Progenitor cell of endocrine pancreas (in vitro differentiated cells): ENCODE data around the gene SPINT3. TPM values are rescaled to one million over a fixed set of nuclear protein-coding genes. Genes with fewer than 3 reads are reported as not detected.

Source experiments
- DNase-seq: peaks from one replicate; pipeline ENCODE4 v3.0.0; 2021; ENCODE audit warnings: low spot score; ENCODE audit not compliant: unreplicated experiment
- H3K27ac Mint-ChIP-seq: 2 replicates; pipeline ENCODE4 v1.8.0; 2021; ENCODE audit warnings: mild to moderate bottlenecking, moderate library complexity, mixed read lengths
- H3K27me3 Mint-ChIP-seq: 2 replicates; pipeline ENCODE4 v1.8.0; 2021; ENCODE audit warnings: mixed read lengths
- H3K36me3 Mint-ChIP-seq: 2 replicates; pipeline ENCODE4 v1.8.0; 2022; ENCODE audit warnings: mixed read lengths; ENCODE audit not compliant: insufficient read depth
- H3K4me1 Mint-ChIP-seq: 2 replicates; pipeline ENCODE4 v1.8.0; 2021; ENCODE audit warnings: low read depth, mixed read lengths
- H3K4me3 Mint-ChIP-seq: 2 replicates; pipeline ENCODE4 v1.8.0; 2021; ENCODE audit warnings: low read depth, mild to moderate bottlenecking, moderate library complexity, mixed read lengths
- H3K9me3 Mint-ChIP-seq: 2 replicates; pipeline ENCODE4 v1.8.0; 2021; ENCODE audit warnings: low read depth, mixed read lengths
- CTCF ChIP-seq: fragments of 200-600 bp; sonication (generic); IDR thresholded peaks from one replicate; pipeline ENCODE4 v1.5.0; 2021; ENCODE audit warnings: antibody characterized with exemption, mild to moderate bottlenecking; ENCODE audit not compliant: unreplicated experiment
- total RNA-seq: library from RNA; stranded (reverse); gene quantifications from 2 replicates; pipeline ENCODE4 v1.2.1, GENCODE V29; 2021

SPINT3 gene
- total RNA-seq, 1 donor from 2014 or later, result not detected

GRCh38 chr20:45509091-45509490 is 6.3 kb downstream of the SPINT3 start:
- Mint-ChIP-seq H3K27ac (no peak overlapping the region), H3K4me1 (no peaks in the 10 kb centered on the region), H3K27me3 (peaks cover 60% of the 10 kb centered on the region), H3K9me3 (no peaks in the 10 kb centered on the region), H3K36me3 (no peaks in the 10 kb centered on the region), H3K4me3 (no peak overlapping the region)
- DNase-seq, result no peak
- TF ChIP-seq CTCF, result no peak

- TF ChIP-seq CTCF, result no peak
Observed at GRCh38 chr20:45508068-45508886, 7.1 kb downstream of the SPINT3 start.

GRCh38 chr20:45507011-45507820 is 8.2 kb downstream of the SPINT3 start:
- no peaks in the 10 kb centered on the region for H3K9me3 Mint-ChIP-seq
- DNase-seq, result no peak
- TF ChIP-seq CTCF, result no peak
- H3K4me3 Mint-ChIP-seq, result no peak overlapping the region
- H3K36me3 Mint-ChIP-seq, result no peaks in the 10 kb centered on the region
- H3K4me1 Mint-ChIP-seq, result no peaks in the 10 kb centered on the region
- H3K27ac Mint-ChIP-seq, result no peak overlapping the region
- H3K27me3 Mint-ChIP-seq, result peaks cover 48% of the 10 kb centered on the region

More at GRCh38 chr20:45508068-45508886, 7.1 kb downstream of the SPINT3 start:
- H3K36me3 Mint-ChIP-seq, result no peaks in the 10 kb centered on the region
- H3K9me3 Mint-ChIP-seq, result no peaks in the 10 kb centered on the region
- H3K4me1 Mint-ChIP-seq, result no peaks in the 10 kb centered on the region
- H3K4me3 Mint-ChIP-seq, result no peak overlapping the region
- DNase-seq, result no peak
- H3K27ac Mint-ChIP-seq, result no peak overlapping the region
- H3K27me3 Mint-ChIP-seq, result peaks cover 56% of the 10 kb centered on the region

GRCh38 chr20:45506398-45506797 is 9.0 kb downstream of the SPINT3 start:
- TF ChIP-seq CTCF, result no peak
- no peak overlapping the region for H3K27ac Mint-ChIP-seq
- H3K4me3 Mint-ChIP-seq, result no peak overlapping the region
- H3K9me3 Mint-ChIP-seq, result no peaks in the 10 kb centered on the region
- H3K27me3 Mint-ChIP-seq, result peaks cover 44% of the 10 kb centered on the region
- H3K4me1 Mint-ChIP-seq, result no peaks in the 10 kb centered on the region
- H3K36me3 Mint-ChIP-seq, result no peaks in the 10 kb centered on the region
- no peak for DNase-seq

- Mint-ChIP-seq H3K4me1 (no peaks in the 10 kb centered on the region), H3K27ac (no peak overlapping the region), H3K9me3 (no peaks in the 10 kb centered on the region), H3K27me3 (peaks cover 29% of the 10 kb centered on the region), H3K4me3 (no peak overlapping the region), H3K36me3 (no peaks in the 10 kb centered on the region)
- no peak for DNase-seq
- TF ChIP-seq CTCF, result no peak
Observed at GRCh38 chr20:45503403-45503802, 12.0 kb downstream of the SPINT3 start.
